OCI-LY3 (cell line): ENCODE measurements around the gene NUP210.

Source experiments
- H2AFZ ChIP-seq: fragments of 200-600, 300-600 bp; shearing (Covaris generic); 2 replicates; pipeline ENCODE4 v1.6.0; 2014; ENCODE audit warnings: antibody characterized with exemption, low read depth, low read length
- H3K27ac ChIP-seq: fragments of 200-600, 300-600 bp; sonication (generic); 2 replicates; pipeline ENCODE4 v1.5.1; 2014; ENCODE audit warnings: mild to moderate bottlenecking, low read length, moderate library complexity, mixed read lengths
- H3K27me3 ChIP-seq: fragments of 200-600, 300-600 bp; sonication (generic); 2 replicates; pipeline ENCODE4 v1.6.1; 2014; ENCODE audit warnings: low read depth, low read length, mixed read lengths
- H3K36me3 ChIP-seq: fragments of 200-600, 300-600 bp; sonication (generic); replicated peaks from 2 replicates; pipeline ENCODE3; 2014; ENCODE audit warnings: low read depth, low read length, mixed read lengths
- H3K4me1 ChIP-seq: fragments of 300-600, 200-600 bp; sonication (generic); 2 replicates; pipeline ENCODE4 v1.6.1; 2014; ENCODE audit warnings: low read length, mixed read lengths
- H3K4me2 ChIP-seq: fragments of 200-600, 300-600 bp; sonication (generic); 2 replicates; pipeline ENCODE4 v1.6.1; 2014; ENCODE audit warnings: low read length, mixed read lengths
- H3K4me3 ChIP-seq: fragments of 300-600, 200-600 bp; sonication (generic); 2 replicates; pipeline ENCODE4 v1.5.1; 2014; ENCODE audit warnings: antibody characterized with exemption, mild to moderate bottlenecking, low read length, moderate library complexity
- H3K79me2 ChIP-seq: fragments of 300-600, 200-600 bp; shearing (Covaris generic); 2 replicates; pipeline ENCODE4 v1.6.1; 2014; ENCODE audit warnings: mild to moderate bottlenecking, low read length, mixed read lengths
- H3K9ac ChIP-seq: fragments of 300-600, 200-600 bp; shearing (Covaris generic); 2 replicates; pipeline ENCODE4 v1.6.0; 2014; ENCODE audit warnings: mild to moderate bottlenecking, low read length, moderate library complexity
- H3K9me3 ChIP-seq: fragments of 200-600, 300-600 bp; shearing (Covaris generic); 2 replicates; pipeline ENCODE4 v1.6.1; 2014; ENCODE audit warnings: low read length, mixed read lengths; ENCODE audit not compliant: insufficient read depth
- H4K20me1 ChIP-seq: fragments of 200-600, 300-600 bp; sonication (generic); 2 replicates; pipeline ENCODE4 v1.6.1; 2016; ENCODE audit warnings: low read length, mixed read lengths; ENCODE audit not compliant: insufficient read depth
- CTCF ChIP-seq: fragments of 200-600, 300-600 bp; sonication (generic); IDR thresholded peaks from 2 replicates; pipeline ENCODE4 v1.5.1; 2014; ENCODE audit warnings: antibody characterized with exemption, low read length, low read depth
- EZH2phosphoT487 ChIP-seq: fragments of 200-600 bp; shearing (Covaris generic); IDR thresholded peaks from 2 replicates; pipeline ENCODE4 v1.6.1; 2018; ENCODE audit warnings: antibody characterized with exemption, mixed run types, low read depth

The NUP210 gene

GRCh38 chr3:13362551-13362950, 57.6 kb downstream of the NUP210 start:
- no peaks in the 10 kb centered on the region for H3K27me3 ChIP-seq
- no peaks in the 10 kb centered on the region for H3K9me3 ChIP-seq
- TF ChIP-seq EZH2phosphoT487, result no peak
- no peak for TF ChIP-seq CTCF
- no peak overlapping the region for H3K4me2 ChIP-seq
- no peaks in the 10 kb centered on the region; the same call in 1 of the 2 replicates for H3K79me2 ChIP-seq
- no peaks in the 10 kb centered on the region for H3K4me1 ChIP-seq
- H3K9ac ChIP-seq, result no peak overlapping the region
- peaks cover 79% of the 10 kb centered on the region for H3K36me3 ChIP-seq
- no peak overlapping the region for H3K27ac ChIP-seq
- H2AFZ ChIP-seq, result no peak overlapping the region
- H4K20me1 ChIP-seq, result 0 out of 2 replicates have a peak, but pooled peaks cover 3% of the 10 kb centered on the region
- no peak overlapping the region for H3K4me3 ChIP-seq

- Histone ChIP-seq H3K4me1 (peaks cover 12% of the 10 kb centered on the region), H3K4me3 (no peak overlapping the region), H3K27me3 (no peaks in the 10 kb centered on the region), H3K79me2 (no peaks in the 10 kb centered on the region; the same call in 1 of the 2 replicates), H3K9ac (no peak overlapping the region), H3K9me3 (no peaks in the 10 kb centered on the region), H4K20me1 (peaks cover 12% of the 10 kb centered on the region; the same call in 1 of the 2 replicates), H2AFZ (no peak overlapping the region), H3K27ac (no peak overlapping the region), H3K4me2 (no peak overlapping the region), H3K36me3 (peaks cover 90% of the 10 kb centered on the region)
- TF ChIP-seq EZH2phosphoT487 (no peak), CTCF (no peak)
Measured at GRCh38 chr3:13359916-13360315, 60.2 kb downstream of the NUP210 start.

- H3K9me3 ChIP-seq, result no peaks in the 10 kb centered on the region
- no peak overlapping the region for H3K9ac ChIP-seq
- H3K79me2 ChIP-seq, result peaks cover 3% of the 10 kb centered on the region; the same call in 1 of the 2 replicates
- peaks cover 12% of the 10 kb centered on the region; the same call in 1 of the 2 replicates for H4K20me1 ChIP-seq
- TF ChIP-seq CTCF (no peak), EZH2phosphoT487 (no peak)
- no peak overlapping the region for H2AFZ ChIP-seq
- H3K4me2 ChIP-seq, result no peak overlapping the region
- H3K27ac ChIP-seq, result no peak overlapping the region
- peaks cover 12% of the 10 kb centered on the region for H3K4me1 ChIP-seq
- H3K36me3 ChIP-seq, result peaks cover 95% of the 10 kb centered on the region
- no peaks in the 10 kb centered on the region for H3K27me3 ChIP-seq
- H3K4me3 ChIP-seq, result no peak overlapping the region
Measured at GRCh38 chr3:13358643-13359042, 61.5 kb downstream of the NUP210 start.

GRCh38 chr3:13358051-13358450, 62.1 kb downstream of the NUP210 start:
- Histone ChIP-seq H3K4me3 (no peak overlapping the region), H3K79me2 (peaks cover 5% of the 10 kb centered on the region; the same call in 1 of the 2 replicates), H4K20me1 (peaks cover 12% of the 10 kb centered on the region; the same call in 1 of the 2 replicates), H3K27me3 (no peaks in the 10 kb centered on the region), H3K9ac (no peak overlapping the region), H2AFZ (no peak overlapping the region), H3K4me2 (no peak overlapping the region), H3K36me3 (peaks cover 95% of the 10 kb centered on the region), H3K27ac (no peak overlapping the region), H3K4me1 (peaks cover 12% of the 10 kb centered on the region), H3K9me3 (no peaks in the 10 kb centered on the region)
- TF ChIP-seq CTCF (no peak), EZH2phosphoT487 (no peak)
